OCI-LY7 (cell line): ENCODE results near the gene MAG. TPM values are rescaled to one million over a fixed set of nuclear protein-coding genes. Genes with fewer than 3 reads are reported as not detected.

Experiments
- BruUV-seq: library from RNA; stranded (reverse); fragments of 400-500 nt; replicated peaks from 2 replicates; lab custom pipeline; 2021; lab: Mats Ljungman, UMichigan
- CTCF ChIA-PET: fragments of 300-600 bp; sonication (Branson Sonifier 250); formaldehyde crosslinking; loops from one replicate; lab custom pipeline; 2022; ENCODE audit warnings: antibody characterized with exemption; ENCODE audit not compliant: unreplicated experiment; lab: Charles Lee
- POLR2A ChIA-PET: fragments of 300-600 bp; sonication (Branson Sonifier 250); formaldehyde crosslinking; loops from one replicate; lab custom pipeline; 2022; ENCODE audit warnings: antibody characterized with exemption; lab: Charles Lee
- DNase-seq: peaks from one replicate; pipeline ENCODE4 v3.0.0-alpha.2; 2015; ENCODE audit warnings: low spot score
- H2AFZ ChIP-seq: fragments of 200-600 bp; sonication (generic), shearing (Covaris generic); 2 replicates; pipeline ENCODE4 v1.6.1; 2014; ENCODE audit warnings: mild to moderate bottlenecking, antibody characterized with exemption, low read length, moderate library complexity
- H3K27ac ChIP-seq: fragments of 200-600 bp; sonication (generic); 2 replicates; pipeline ENCODE4 v1.5.1; 2014; ENCODE audit warnings: mixed run types, low read depth, mild to moderate bottlenecking, moderate library complexity, low read length, inconsistent platforms; ENCODE audit not compliant: poor library complexity, severe bottlenecking
- H3K36me3 ChIP-seq: fragments of 200-600 bp; sonication (generic); 2 replicates; pipeline ENCODE4 v1.6.1; 2014; ENCODE audit warnings: mild to moderate bottlenecking, antibody characterized with exemption, low read length, moderate library complexity, mixed read lengths; ENCODE audit not compliant: insufficient read depth
- H3K4me1 ChIP-seq: fragments of 200-600 bp; sonication (generic); 2 replicates; pipeline ENCODE4 v1.5.1; 2014; ENCODE audit warnings: mild to moderate bottlenecking, low read length; ENCODE audit not compliant: insufficient read depth, poor library complexity, severe bottlenecking
- H3K4me2 ChIP-seq: fragments of 200-600 bp; sonication (generic); 2 replicates; pipeline ENCODE4 v1.6.1; 2014; ENCODE audit warnings: mild to moderate bottlenecking, low read length
- H3K4me3 ChIP-seq: fragments of 200-600 bp; sonication (generic); 2 replicates; pipeline ENCODE4 v1.5.1; 2014; ENCODE audit warnings: mild to moderate bottlenecking, low read depth, low read length; ENCODE audit not compliant: poor library complexity, severe bottlenecking
- H3K79me2 ChIP-seq: fragments of 200-600 bp; sonication (generic); 2 replicates; pipeline ENCODE4 v1.6.1; 2016; ENCODE audit warnings: low read depth, mild to moderate bottlenecking, low read length, moderate library complexity, mixed read lengths; ENCODE audit not compliant: insufficient read depth
- H3K9me2 ChIP-seq: fragments of 200-600 bp; sonication (generic); 2 replicates; pipeline ENCODE4 v1.6.1; 2016; ENCODE audit warnings: mild to moderate bottlenecking, low read length, mixed read lengths; ENCODE audit not compliant: insufficient read depth
- H3K9me3 ChIP-seq: fragments of 200-600 bp; sonication (generic); 2 replicates; pipeline ENCODE4 v1.6.1; 2014; ENCODE audit warnings: mild to moderate bottlenecking, mixed run types, low read length, mixed read lengths
- H4K20me1 ChIP-seq: fragments of 200-600 bp; sonication (generic); 2 replicates; pipeline ENCODE4 v1.6.1; 2014; ENCODE audit warnings: mild to moderate bottlenecking, antibody characterized with exemption, low read length, moderate library complexity, mixed read lengths; ENCODE audit not compliant: insufficient read depth
- EZH2phosphoT487 ChIP-seq: fragments of 200-600 bp; sonication (generic); IDR thresholded peaks from 2 replicates; pipeline ENCODE4 v1.6.1; 2018; ENCODE audit warnings: low read depth, borderline replicate concordance, mild to moderate bottlenecking, mixed run types, antibody characterized with exemption, low read length, moderate library complexity, mixed read lengths
- intact Hi-C: fragments of 100-400 bp; cut with micrococcal nuclease; formaldehyde crosslinking; loops from one replicate; pipeline ENCODE4 v1.10.0; 2022; ENCODE audit not compliant: unreplicated experiment
- total RNA-seq, 2 experiments: library from RNA; depleted of rRNA in 1 of 2; stranded (reverse); fragments of >200 nt in 1 of 2; shearing (Covaris generic) in 1 of 2; gene quantifications; 2 replicates each; pipeline ENCODE4 v1.2.3, GENCODE V29; 2014 to 2022
- TF ChIP-seq, protein P1 (sequence below): fragments of 200-600 bp; sonication (generic); conservative IDR thresholded peaks from 2 replicates; pipeline ENCODE4 v1.5.1; 2014; ENCODE audit warnings: mild to moderate bottlenecking, antibody characterized with exemption, low read length, moderate library complexity, mixed read lengths

The MAG gene
- total RNA-seq, 2 experiments from 2014 or later, result 4.6 to 10.1 TPM

DNA sequence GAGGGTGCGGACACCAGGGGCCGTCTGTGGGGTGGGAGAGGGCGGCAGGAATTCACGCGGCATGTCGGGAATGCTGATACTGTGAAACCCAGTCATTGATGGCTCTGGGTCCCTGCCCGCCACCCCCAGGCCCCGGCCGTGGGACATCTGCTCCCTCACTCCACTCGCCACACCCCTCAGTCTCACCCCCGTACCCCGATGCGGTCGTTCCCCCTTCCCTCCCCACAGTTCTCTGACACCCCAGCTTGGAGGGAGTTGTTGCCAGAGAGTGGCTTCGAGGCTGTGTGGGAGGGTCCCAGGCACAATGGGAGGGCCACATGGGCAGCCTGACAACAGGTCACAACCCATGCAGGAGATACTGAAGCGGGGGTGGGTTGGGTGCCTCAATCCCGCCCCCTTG lies 1.8 kb downstream of the MAG start:
- no TSS peak for BruUV-seq

DNA sequence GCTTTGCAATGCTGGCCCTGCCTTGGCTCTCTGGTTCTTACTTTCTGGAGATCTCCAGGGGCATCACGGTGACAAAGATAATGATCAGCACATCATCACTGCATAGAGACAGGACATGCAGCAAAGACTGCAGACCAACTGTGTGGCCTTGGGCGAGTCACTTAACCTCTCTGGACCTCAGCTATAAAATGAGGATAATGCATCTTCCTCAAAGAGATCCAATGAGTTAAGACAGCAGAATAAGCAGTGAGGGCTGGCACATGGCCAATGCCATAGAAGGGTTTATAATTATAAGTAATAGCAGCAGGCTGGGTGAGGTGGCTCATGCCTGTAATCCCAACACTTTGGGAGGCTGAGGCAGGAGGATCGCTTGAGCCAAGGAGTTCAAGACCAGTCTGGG lies 2.4 kb downstream of the MAG start:
- ChIA-PET CTCF (interaction anchor here (1.0 kb wide), 1 partner anchor 153 kb away, joined by 3 read pairs; no protein-coding TSS in a partner anchor), POLR2A (interaction anchor here (0.5 to 2.7 kb wide), 5 partner anchors 29 to 54 kb away, joined by 3 to 14 read pairs (median 4); no protein-coding TSS in a partner anchor)
- Histone ChIP-seq H3K4me1 (peaks cover 79% of the 10 kb centered on the region), H4K20me1 (no peaks in the 10 kb centered on the region), H3K4me3 (peak overlapping the region; percentile 20), H3K4me2 (peak overlapping the region; percentile 80), H2AFZ (no peak overlapping the region), H3K9me3 (no peaks in the 10 kb centered on the region), H3K36me3 (0 out of 2 replicates have a peak, but pooled peaks cover 3% of the 10 kb centered on the region), H3K79me2 (no peaks in the 10 kb centered on the region), H3K27ac (peak overlapping the region; percentile 88), H3K9me2 (no peaks in the 10 kb centered on the region)
- DNase-seq, result no peak
- TF ChIP-seq, protein P1, sequence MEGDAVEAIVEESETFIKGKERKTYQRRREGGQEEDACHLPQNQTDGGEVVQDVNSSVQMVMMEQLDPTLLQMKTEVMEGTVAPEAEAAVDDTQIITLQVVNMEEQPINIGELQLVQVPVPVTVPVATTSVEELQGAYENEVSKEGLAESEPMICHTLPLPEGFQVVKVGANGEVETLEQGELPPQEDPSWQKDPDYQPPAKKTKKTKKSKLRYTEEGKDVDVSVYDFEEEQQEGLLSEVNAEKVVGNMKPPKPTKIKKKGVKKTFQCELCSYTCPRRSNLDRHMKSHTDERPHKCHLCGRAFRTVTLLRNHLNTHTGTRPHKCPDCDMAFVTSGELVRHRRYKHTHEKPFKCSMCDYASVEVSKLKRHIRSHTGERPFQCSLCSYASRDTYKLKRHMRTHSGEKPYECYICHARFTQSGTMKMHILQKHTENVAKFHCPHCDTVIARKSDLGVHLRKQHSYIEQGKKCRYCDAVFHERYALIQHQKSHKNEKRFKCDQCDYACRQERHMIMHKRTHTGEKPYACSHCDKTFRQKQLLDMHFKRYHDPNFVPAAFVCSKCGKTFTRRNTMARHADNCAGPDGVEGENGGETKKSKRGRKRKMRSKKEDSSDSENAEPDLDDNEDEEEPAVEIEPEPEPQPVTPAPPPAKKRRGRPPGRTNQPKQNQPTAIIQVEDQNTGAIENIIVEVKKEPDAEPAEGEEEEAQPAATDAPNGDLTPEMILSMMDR, result no peak
- TF ChIP-seq EZH2phosphoT487, result no peak
- intact Hi-C loops, result no loop called here
- no TSS peak for BruUV-seq

More for the DNA sequence above, 1.8 kb downstream of the MAG start:
- Histone ChIP-seq H4K20me1 (no peaks in the 10 kb centered on the region), H3K4me1 (peaks cover 79% of the 10 kb centered on the region), H3K27ac (peak overlapping the region; percentile 88), H3K9me2 (no peaks in the 10 kb centered on the region), H3K4me2 (peak overlapping the region; percentile 80), H3K79me2 (no peaks in the 10 kb centered on the region), H3K9me3 (no peaks in the 10 kb centered on the region), H3K4me3 (peak overlapping the region; percentile 20), H3K36me3 (0 out of 2 replicates have a peak, but pooled peaks cover 3% of the 10 kb centered on the region), H2AFZ (no peak overlapping the region)
- intact Hi-C loops, result no loop called here
- TF ChIP-seq, protein P1, result no peak
- TF ChIP-seq EZH2phosphoT487, result no peak
- ChIA-PET POLR2A (interaction anchor here (2.7 kb wide), 1 partner anchor 37 kb away, joined by 14 read pairs; no protein-coding TSS in a partner anchor), CTCF (no interaction called here)
- DNase-seq, result no peak
